NCI-H2171 treated with DMSO at 0.1 percent for 48 hours (cell line): ENCODE data around the gene NEK2.
A peak's percentile ranks its signal among the peaks of the same experiment; 100 is the strongest.
"Not testable (repeated sequence)": the region's sequence is repeated elsewhere in the genome, so short reads cannot be mapped to it uniquely, and the experiment has no call there.

Experiments used
- DNase-seq: peaks from one replicate; lab custom pipeline; 2025; lab: John Stamatoyannopoulos, UW

The NEK2 gene

GRCh38 chr1:211632808-211633523 lies 42.5 kb downstream of the NEK2 start:
- peak; percentile 27 for DNase-seq

GRCh38 chr1:211632117-211632807 lies 43.2 kb downstream of the NEK2 start:
- no peak for DNase-seq

GRCh38 chr1:211631168-211631567 lies 44.3 kb downstream of the NEK2 start:
- DNase-seq: no peak

GRCh38 chr1:211630236-211631081 lies 45.0 kb downstream of the NEK2 start:
- DNase-seq: no peak

GRCh38 chr1:211628417-211628816 lies 47.0 kb downstream of the NEK2 start:
- DNase-seq: no peak

GRCh38 chr1:211627259-211627658 lies 48.2 kb downstream of the NEK2 start:
- DNase-seq: no peak

- DNase-seq: not testable (repeated sequence)
Measured at GRCh38 chr1:211625866-211626265, 49.6 kb downstream of the NEK2 start.

GRCh38 chr1:211625040-211625439 lies 50.4 kb downstream of the NEK2 start:
- no peak for DNase-seq

- DNase-seq: no peak
Measured at GRCh38 chr1:211623515-211623914, 51.9 kb downstream of the NEK2 start.

- DNase-seq: no peak
Measured at GRCh38 chr1:211621447-211622198, 53.8 kb downstream of the NEK2 start.

- DNase-seq: no peak
Measured at GRCh38 chr1:211620097-211620496, 55.3 kb downstream of the NEK2 start.

- DNase-seq: no peak
Measured at GRCh38 chr1:211619033-211619996, 56.1 kb downstream of the NEK2 start.

GRCh38 chr1:211616965-211617297 lies 58.5 kb downstream of the NEK2 start:
- DNase-seq: no peak

GRCh38 chr1:211616231-211616964 lies 59.0 kb downstream of the NEK2 start:
- no peak for DNase-seq

- no peak for DNase-seq
Measured at GRCh38 chr1:211614615-211615014, 60.8 kb downstream of the NEK2 start.

GRCh38 chr1:211613951-211614350 lies 61.5 kb downstream of the NEK2 start:
- no peak for DNase-seq

- no peak for DNase-seq
Measured at GRCh38 chr1:211613108-211613947, 62.1 kb downstream of the NEK2 start.

- no peak for DNase-seq
Measured at GRCh38 chr1:211612786-211613107, 62.7 kb downstream of the NEK2 start.
